HG03139 (cell line): ENCODE results near the gene UPK2.
"Not testable (repeated sequence)": the region's sequence is repeated elsewhere in the genome, so short reads cannot be mapped to it uniquely, and the experiment has no call there.

Experiments
- ATAC-seq: cut with Tn5 transposase; IDR thresholded peaks from one replicate; pipeline ENCODE4 v1.9.1; 2021; ENCODE audit not compliant: unreplicated experiment

UPK2 gene

GRCh38 chr11:118984825-118985224, 28.7 kb downstream of the UPK2 start:
- no peak for ATAC-seq

- no peak for ATAC-seq
Observed at GRCh38 chr11:118988280-118988679, 32.2 kb downstream of the UPK2 start.

GRCh38 chr11:118991486-118992038, 35.5 kb downstream of the UPK2 start:
- not testable (repeated sequence) for ATAC-seq

- no peak for ATAC-seq
Observed at GRCh38 chr11:118996926-118997626, 41.0 kb downstream of the UPK2 start.

- peak; percentile 83 for ATAC-seq
Observed at GRCh38 chr11:118997627-118998387, 41.7 kb downstream of the UPK2 start, which contains the start of gene CENATAC. CENATAC (plus strand) TSS chr11:118998138; CDS start chr11:118998198, 60 bp downstream.

GRCh38 chr11:118998388-118998717, 42.3 kb downstream of the UPK2 start:
- ATAC-seq, result no peak

GRCh38 chr11:118998822-118999221, 42.7 kb downstream of the UPK2 start:
- no peak for ATAC-seq

- no peak for ATAC-seq
Observed at GRCh38 chr11:119000906-119001305, 44.8 kb downstream of the UPK2 start.

- no peak for ATAC-seq
Observed at GRCh38 chr11:119006656-119007055, 50.6 kb downstream of the UPK2 start.
